HS-5 (cell line): ENCODE results near the gene LMBRD1.
"Not testable (repeated sequence)": the region's sequence is repeated elsewhere in the genome, so short reads cannot be mapped to it uniquely, and the experiment has no call there.

ENCODE experiments used
- DNase-seq: peaks from one replicate; pipeline ENCODE4 v3.0.0-alpha.2; 2012; ENCODE audit warnings: low read depth

LMBRD1 gene

GRCh38 chr6:69796073-69796641 is 653 bp downstream of the LMBRD1 start:
- DNase-seq, result no peak

- DNase-seq, result no peak
Measured at GRCh38 chr6:69795469-69796072, 1.2 kb downstream of the LMBRD1 start.

- no peak for DNase-seq
Measured at GRCh38 chr6:69792292-69792691, 4.5 kb downstream of the LMBRD1 start.

- DNase-seq, result no peak
Measured at GRCh38 chr6:69791065-69791471, 5.7 kb downstream of the LMBRD1 start.

GRCh38 chr6:69790629-69791028 is 6.2 kb downstream of the LMBRD1 start:
- DNase-seq, result no peak

GRCh38 chr6:69789578-69789977 is 7.2 kb downstream of the LMBRD1 start:
- no peak for DNase-seq

- not testable (repeated sequence) for DNase-seq
Measured at GRCh38 chr6:69787436-69787835, 9.4 kb downstream of the LMBRD1 start.

GRCh38 chr6:69785697-69786096 is 11.1 kb downstream of the LMBRD1 start:
- DNase-seq, result no peak

GRCh38 chr6:69784595-69785377 is 12.0 kb downstream of the LMBRD1 start:
- DNase-seq, result no peak

- DNase-seq, result no peak
Measured at GRCh38 chr6:69783108-69783507, 13.7 kb downstream of the LMBRD1 start.

- no peak for DNase-seq
Measured at GRCh38 chr6:69780585-69781178, 16.1 kb downstream of the LMBRD1 start.

GRCh38 chr6:69775941-69776340 is 20.9 kb downstream of the LMBRD1 start:
- no peak for DNase-seq

GRCh38 chr6:69775585-69775849 is 21.3 kb downstream of the LMBRD1 start:
- DNase-seq, result no peak

GRCh38 chr6:69774740-69775584 is 21.8 kb downstream of the LMBRD1 start:
- DNase-seq, result no peak

- no peak for DNase-seq
Measured at GRCh38 chr6:69771158-69771906, 25.5 kb downstream of the LMBRD1 start.

GRCh38 chr6:69768664-69769063 is 28.1 kb downstream of the LMBRD1 start:
- no peak for DNase-seq

- no peak for DNase-seq
Measured at GRCh38 chr6:69763763-69764162, 33.0 kb downstream of the LMBRD1 start.

- DNase-seq, result no peak
Measured at GRCh38 chr6:69761853-69762252, 35.0 kb downstream of the LMBRD1 start.

GRCh38 chr6:69758214-69758613 is 38.6 kb downstream of the LMBRD1 start:
- DNase-seq, result no peak

GRCh38 chr6:69756907-69757306 is 39.9 kb downstream of the LMBRD1 start:
- DNase-seq, result no peak

GRCh38 chr6:69756366-69756765 is 40.4 kb downstream of the LMBRD1 start:
- DNase-seq, result no peak

GRCh38 chr6:69735027-69735426 is 61.8 kb downstream of the LMBRD1 start:
- DNase-seq, result no peak
